ENCODE data around the gene LYRM7. TPM values are rescaled to one million over a fixed set of nuclear protein-coding genes. Genes with fewer than 3 reads are reported as not detected.
"Not testable (repeated sequence)": the region's sequence is repeated elsewhere in the genome, so short reads cannot be mapped to it uniquely, and the experiment has no call there.

LYRM7 gene
- total RNA-seq, 2 experiments from 2014 or later = 16.0 to 20.7 TPM

GRCh38 chr5:131239686-131240085 is 68.9 kb downstream of the LYRM7 start:
- H3K9me3 Mint-ChIP-seq (ENCODE audit: low read depth) = no peaks in the 10 kb centered on the region
- H3K4me1 Mint-ChIP-seq = peaks cover 8% of the 10 kb centered on the region
- no peaks in the 10 kb centered on the region for H3K27me3 Mint-ChIP-seq
- CTCF ChIA-PET = interaction anchor here (1.1 to 1.9 kb wide), 3 partner anchors 11 to 36 kb away, joined by 3 to 6 read pairs (median 5); no protein-coding TSS in a partner anchor
- no peaks in the 10 kb centered on the region for H3K36me3 Mint-ChIP-seq (ENCODE audit: low read depth)
- ATAC-seq (no peak), DNase-seq (no peak)
- H3K4me3 Mint-ChIP-seq = no peak overlapping the region
- intact Hi-C loops (cut with DNase I, micrococcal nuclease) = no loop called here
- POLR2A ChIA-PET = no interaction called here
- no peak overlapping the region for H3K27ac Mint-ChIP-seq

- ChIA-PET CTCF (interaction anchor here (0.7 kb wide), 1 partner anchor 10 kb away, joined by 3 read pairs; no protein-coding TSS in a partner anchor), POLR2A (no interaction called here)
- Mint-ChIP-seq H3K4me1 (peaks cover 8% of the 10 kb centered on the region), H3K27me3 (no peaks in the 10 kb centered on the region), H3K4me3 (no peak overlapping the region), H3K9me3 (ENCODE audit: low read depth) (peaks cover 5% of the 10 kb centered on the region), H3K36me3 (ENCODE audit: low read depth) (peaks cover 4% of the 10 kb centered on the region), H3K27ac (peak overlapping the region; percentile 8)
- intact Hi-C loops (cut with DNase I, micrococcal nuclease) = loop anchor here (1.0 kb wide), 2 partner anchors 11 to 12 kb away; no protein-coding TSS in a partner anchor
- ATAC-seq (peak; percentile 88), DNase-seq (peak; percentile 30)
Observed at GRCh38 chr5:131242728-131243255, 72.0 kb downstream of the LYRM7 start.

GRCh38 chr5:131245312-131245711 is 74.6 kb downstream of the LYRM7 start:
- POLR2A ChIA-PET = no interaction called here
- H3K4me3 Mint-ChIP-seq = no peak overlapping the region
- CTCF ChIA-PET = interaction anchor here (0.6 to 0.9 kb wide), 3 partner anchors 8 to 374 kb away, joined by 3 to 4 read pairs (median 4); no protein-coding TSS in a partner anchor

GRCh38 chr5:131245948-131246347 is 75.2 kb downstream of the LYRM7 start:
- H3K27me3 Mint-ChIP-seq = no peaks in the 10 kb centered on the region
- H3K36me3 Mint-ChIP-seq (ENCODE audit: low read depth) = peaks cover 4% of the 10 kb centered on the region
- no peak overlapping the region for H3K27ac Mint-ChIP-seq
- POLR2A ChIA-PET = no interaction called here
- H3K4me1 Mint-ChIP-seq = peaks cover 25% of the 10 kb centered on the region
- intact Hi-C loops (cut with DNase I, micrococcal nuclease) = no loop called here
- H3K9me3 Mint-ChIP-seq (ENCODE audit: low read depth) = peaks cover 5% of the 10 kb centered on the region
- H3K4me3 Mint-ChIP-seq = no peak overlapping the region
- ATAC-seq = no peak
- CTCF ChIA-PET = interaction anchor here (0.8 kb wide), 1 partner anchor 9 kb away, joined by 3 read pairs; no protein-coding TSS in a partner anchor
- no peak for DNase-seq

More at GRCh38 chr5:131245312-131245711, 74.6 kb downstream of the LYRM7 start:
- no peaks in the 10 kb centered on the region for H3K27me3 Mint-ChIP-seq
- no peak for DNase-seq
- H3K36me3 Mint-ChIP-seq (ENCODE audit: low read depth) = peaks cover 4% of the 10 kb centered on the region
- no peak for ATAC-seq
- H3K9me3 Mint-ChIP-seq (ENCODE audit: low read depth) = peaks cover 5% of the 10 kb centered on the region
- no peak overlapping the region for H3K27ac Mint-ChIP-seq
- intact Hi-C loops (cut with DNase I, micrococcal nuclease) = no loop called here
- peaks cover 20% of the 10 kb centered on the region for H3K4me1 Mint-ChIP-seq

- no peaks in the 10 kb centered on the region for H3K27me3 Mint-ChIP-seq
- no peak overlapping the region for H3K4me3 Mint-ChIP-seq
- no peak for ATAC-seq
- intact Hi-C loops (cut with DNase I, micrococcal nuclease) = no loop called here
- POLR2A ChIA-PET = no interaction called here
- H3K9me3 Mint-ChIP-seq (ENCODE audit: low read depth) = peaks cover 5% of the 10 kb centered on the region
- peaks cover 30% of the 10 kb centered on the region for H3K4me1 Mint-ChIP-seq
- no peak for DNase-seq
- no peak overlapping the region for H3K27ac Mint-ChIP-seq
- peaks cover 4% of the 10 kb centered on the region for H3K36me3 Mint-ChIP-seq (ENCODE audit: low read depth)
- CTCF ChIA-PET = interaction anchor here (0.8 kb wide), 1 partner anchor 8 kb away, joined by 3 read pairs; no protein-coding TSS in a partner anchor
Observed at GRCh38 chr5:131246504-131246903, 75.8 kb downstream of the LYRM7 start.

- CTCF ChIA-PET = interaction anchor here (0.6 to 4.0 kb wide), 8 partner anchors 11 to 166 kb away, joined by 3 to 25 read pairs (median 4); partner anchors contain the start of gene CDC42SE2
Observed at GRCh38 chr5:131250751-131251475, 80.2 kb downstream of the LYRM7 start.

GRCh38 chr5:131252824-131253171 is 82.1 kb downstream of the LYRM7 start:
- H3K9me3 Mint-ChIP-seq (ENCODE audit: low read depth) = no peaks in the 10 kb centered on the region
- peaks cover 14% of the 10 kb centered on the region for H3K36me3 Mint-ChIP-seq (ENCODE audit: low read depth)
- ATAC-seq (peak; percentile 70), DNase-seq (peak; percentile 87)
- intact Hi-C loops (cut with DNase I, micrococcal nuclease) = loop anchor here (1.0 to 10.0 kb wide), 11 partner anchors 9 to 850 kb away; partner anchors contain the start of genes HINT1 (in 1 of the 2) and LYRM7 (in 1 of the 2)
- ChIA-PET POLR2A (interaction anchor here (0.6 to 3.9 kb wide), 4 partner anchors 12 to 122 kb away, joined by 3 to 50 read pairs (median 6); partner anchors contain the start of gene CDC42SE2), CTCF (interaction anchor here (1.0 to 4.0 kb wide), 6 partner anchors 8 to 129 kb away, joined by 3 to 25 read pairs (median 4); partner anchors contain the start of gene CDC42SE2)
- H3K27ac Mint-ChIP-seq = peak overlapping the region; percentile 98
- H3K4me1 Mint-ChIP-seq = peaks cover 69% of the 10 kb centered on the region
- H3K27me3 Mint-ChIP-seq = no peaks in the 10 kb centered on the region
- peak overlapping the region; percentile 84 for H3K4me3 Mint-ChIP-seq

More at GRCh38 chr5:131250751-131251475, 80.2 kb downstream of the LYRM7 start:
- POLR2A ChIA-PET = interaction anchor here (1.3 kb wide), 1 partner anchor 13 kb away, joined by 3 read pairs; the partner anchor contains the start of gene CDC42SE2
- H3K27me3 Mint-ChIP-seq = no peaks in the 10 kb centered on the region
- H3K9me3 Mint-ChIP-seq (ENCODE audit: low read depth) = peaks cover 2% of the 10 kb centered on the region
- intact Hi-C loops (cut with DNase I, micrococcal nuclease) = loop anchor here (5.0 to 10.0 kb wide), 4 partner anchors 184 to 851 kb away; no protein-coding TSS in a partner anchor
- peaks cover 6% of the 10 kb centered on the region for H3K36me3 Mint-ChIP-seq (ENCODE audit: low read depth)
- peak overlapping the region; percentile 52 for H3K4me3 Mint-ChIP-seq
- peak overlapping the region; percentile 94 for H3K27ac Mint-ChIP-seq
- no peak for ATAC-seq
- no peak for DNase-seq
- H3K4me1 Mint-ChIP-seq = peaks cover 52% of the 10 kb centered on the region

GRCh38 chr5:131254025-131254424 is 83.3 kb downstream of the LYRM7 start:
- Mint-ChIP-seq H3K27ac (peak overlapping the region; percentile 93), H3K4me3 (peak overlapping the region; percentile 84), H3K4me1 (peaks cover 80% of the 10 kb centered on the region), H3K36me3 (ENCODE audit: low read depth) (peaks cover 24% of the 10 kb centered on the region)
- not testable (repeated sequence) for ATAC-seq; H3K27me3 Mint-ChIP-seq; H3K9me3 Mint-ChIP-seq (ENCODE audit: low read depth)
- intact Hi-C loops (cut with DNase I, micrococcal nuclease) = loop anchor here (1.0 to 10.0 kb wide), 7 partner anchors 9 to 848 kb away; no protein-coding TSS in a partner anchor
- POLR2A ChIA-PET = interaction anchor here (0.6 to 3.9 kb wide), 6 partner anchors 11 to 120 kb away, joined by 3 to 50 read pairs (median 4); partner anchors contain the start of gene CDC42SE2
- CTCF ChIA-PET = interaction anchor here (0.7 to 4.0 kb wide), 7 partner anchors 9 to 161 kb away, joined by 3 to 25 read pairs (median 4); partner anchors contain the start of gene CDC42SE2
- peak; percentile 41 for DNase-seq

GRCh38 chr5:131254741-131255140 is 84.0 kb downstream of the LYRM7 start:
- Mint-ChIP-seq H3K27me3 (no peaks in the 10 kb centered on the region), H3K36me3 (ENCODE audit: low read depth) (peaks cover 25% of the 10 kb centered on the region), H3K4me1 (peaks cover 81% of the 10 kb centered on the region), H3K9me3 (ENCODE audit: low read depth) (no peaks in the 10 kb centered on the region), H3K4me3 (peak overlapping the region; percentile 84), H3K27ac (peak overlapping the region; percentile 93)
- DNase-seq (no peak), ATAC-seq (peak; percentile 37)
- ChIA-PET CTCF (interaction anchor here (0.7 to 1.5 kb wide), 8 partner anchors 8 to 160 kb away, joined by 3 to 7 read pairs (median 3); no protein-coding TSS in a partner anchor), POLR2A (interaction anchor here (0.6 to 3.9 kb wide), 7 partner anchors 10 to 127 kb away, joined by 3 to 50 read pairs (median 4); partner anchors contain the start of genes CDC42SE2 and HINT1)
- intact Hi-C loops (cut with DNase I, micrococcal nuclease) = loop anchor here (1.0 to 10.0 kb wide), 7 partner anchors 9 to 848 kb away; no protein-coding TSS in a partner anchor
